ENCODE data around the gene AP4B1.
A peak's percentile ranks its signal among the peaks of the same experiment; 100 is the strongest.

AP4B1 gene

GRCh38 chr1:113913312-113913668 lies 8.7 kb upstream of the AP4B1 start:
- in situ Hi-C loops (cut with HindIII; ENCODE audit: low sequenced_read_pairs) = no loop called here
- no peak overlapping the region for H3K4me3 ChIP-seq (ENCODE audit: low read depth, low read length)
- no peak for TF ChIP-seq CTCF (IDR thresholded peaks at IDR 0.05; ENCODE audit: low read depth, low read length, missing control alignments)

GRCh38 chr1:113912594-113913311 lies 8.2 kb upstream of the AP4B1 start:
- no peak for TF ChIP-seq CTCF (IDR thresholded peaks at IDR 0.05; ENCODE audit: low read depth, low read length, missing control alignments)
- no peak overlapping the region for H3K4me3 ChIP-seq (ENCODE audit: low read depth, low read length)
- no peak for DNase-seq (ENCODE audit: low read depth)
- in situ Hi-C loops (cut with HindIII; ENCODE audit: low sequenced_read_pairs) = no loop called here

More at GRCh38 chr1:113913312-113913668, 8.7 kb upstream of the AP4B1 start:
- DNase-seq (ENCODE audit: low read depth) = no peak

GRCh38 chr1:113905435-113905861 lies 849 bp upstream of the AP4B1 start:
- TF ChIP-seq CTCF (IDR thresholded peaks at IDR 0.05; ENCODE audit: low read depth, low read length, missing control alignments) = no peak
- H3K4me3 ChIP-seq (ENCODE audit: low read depth, low read length) = peak overlapping the region; percentile 82
- in situ Hi-C loops (cut with HindIII; ENCODE audit: low sequenced_read_pairs) = no loop called here
- no peak for DNase-seq (ENCODE audit: low read depth)

GRCh38 chr1:113904293-113904673 lies 316 bp downstream of the AP4B1 start:
- DNase-seq (ENCODE audit: low read depth) = no peak
- H3K4me3 ChIP-seq (ENCODE audit: low read depth, low read length) = peak overlapping the region; percentile 82
- in situ Hi-C loops (cut with HindIII; ENCODE audit: low sequenced_read_pairs) = no loop called here
- no peak for TF ChIP-seq CTCF (IDR thresholded peaks at IDR 0.05; ENCODE audit: low read depth, low read length, missing control alignments)

- no peak for DNase-seq (ENCODE audit: low read depth)
- peak overlapping the region; percentile 82 for H3K4me3 ChIP-seq (ENCODE audit: low read depth, low read length)
- in situ Hi-C loops (cut with HindIII; ENCODE audit: low sequenced_read_pairs) = no loop called here
- no peak for TF ChIP-seq CTCF (IDR thresholded peaks at IDR 0.05; ENCODE audit: low read depth, low read length, missing control alignments)
Observed at GRCh38 chr1:113903501-113904292, 902 bp downstream of the AP4B1 start.

GRCh38 chr1:113901191-113901590 lies 3.4 kb downstream of the AP4B1 start:
- no peak overlapping the region for H3K4me3 ChIP-seq (ENCODE audit: low read depth, low read length)

More at GRCh38 chr1:113901191-113901590, 3.4 kb downstream of the AP4B1 start:
- no peak for DNase-seq (ENCODE audit: low read depth)
- in situ Hi-C loops (cut with HindIII; ENCODE audit: low sequenced_read_pairs) = no loop called here
- TF ChIP-seq CTCF (IDR thresholded peaks at IDR 0.05; ENCODE audit: low read depth, low read length, missing control alignments) = no peak
